ENCODE data around the gene WDR89. TPM values are rescaled to one million over a fixed set of nuclear protein-coding genes. Genes with fewer than 3 reads are reported as not detected.

The WDR89 gene
- total RNA-seq, 1 donor from 2014 or later: 6.3 TPM

GRCh38 chr14:63581491-63581890 is 60.2 kb downstream of the WDR89 start:
- H3K4me1 ChIP-seq: no peaks in the 10 kb centered on the region
- no peaks in the 10 kb centered on the region for H3K36me3 ChIP-seq
- no peak overlapping the region for H3K4me3 ChIP-seq
- no peak for TF ChIP-seq CTCF (IDR thresholded peaks at IDR 0.05; ENCODE audit: borderline replicate concordance)
- no peaks in the 10 kb centered on the region for H3K27me3 ChIP-seq (ENCODE audit: low read depth)
- H3K27ac ChIP-seq (replicated peaks): no peak overlapping the region
- no peaks in the 10 kb centered on the region for H3K9me3 ChIP-seq (replicated peaks)
- intact Hi-C loops (cut with micrococcal nuclease): no loop called here
- DNase-seq: no peak

- Histone ChIP-seq H3K4me3 (no peak overlapping the region), H3K27me3 (ENCODE audit: low read depth) (no peaks in the 10 kb centered on the region), H3K9me3 (replicated peaks) (no peaks in the 10 kb centered on the region), H3K4me1 (no peaks in the 10 kb centered on the region), H3K27ac (replicated peaks) (no peak overlapping the region), H3K36me3 (no peaks in the 10 kb centered on the region)
- no peak for TF ChIP-seq CTCF (IDR thresholded peaks at IDR 0.05; ENCODE audit: borderline replicate concordance)
- intact Hi-C loops (cut with micrococcal nuclease): no loop called here
- DNase-seq: no peak
Observed at GRCh38 chr14:63578300-63578699, 63.4 kb downstream of the WDR89 start.

GRCh38 chr14:63573581-63573980 is 68.1 kb downstream of the WDR89 start:
- DNase-seq: no peak
- Histone ChIP-seq H3K9me3 (replicated peaks) (no peaks in the 10 kb centered on the region), H3K36me3 (no peaks in the 10 kb centered on the region), H3K4me1 (no peaks in the 10 kb centered on the region), H3K27me3 (ENCODE audit: low read depth) (no peaks in the 10 kb centered on the region), H3K27ac (replicated peaks) (no peak overlapping the region), H3K4me3 (no peak overlapping the region)
- intact Hi-C loops (cut with micrococcal nuclease): no loop called here
- TF ChIP-seq CTCF (IDR thresholded peaks at IDR 0.05; ENCODE audit: borderline replicate concordance): no peak

- H3K27me3 ChIP-seq (ENCODE audit: low read depth): peaks cover 1% of the 10 kb centered on the region
- intact Hi-C loops (cut with micrococcal nuclease): no loop called here
- TF ChIP-seq CTCF (IDR thresholded peaks at IDR 0.05; ENCODE audit: borderline replicate concordance): no peak
- H3K4me1 ChIP-seq: no peaks in the 10 kb centered on the region
- no peaks in the 10 kb centered on the region for H3K9me3 ChIP-seq (replicated peaks)
- DNase-seq: no peak
- H3K27ac ChIP-seq (replicated peaks): no peak overlapping the region
- no peak overlapping the region for H3K4me3 ChIP-seq
- no peaks in the 10 kb centered on the region for H3K36me3 ChIP-seq
Observed at GRCh38 chr14:63565448-63565847, 76.2 kb downstream of the WDR89 start.

GRCh38 chr14:63564318-63564717 is 77.4 kb downstream of the WDR89 start:
- Histone ChIP-seq H3K4me1 (no peaks in the 10 kb centered on the region), H3K9me3 (replicated peaks) (no peaks in the 10 kb centered on the region), H3K4me3 (no peak overlapping the region), H3K36me3 (no peaks in the 10 kb centered on the region), H3K27ac (replicated peaks) (no peak overlapping the region), H3K27me3 (ENCODE audit: low read depth) (peaks cover 7% of the 10 kb centered on the region)
- TF ChIP-seq CTCF (IDR thresholded peaks at IDR 0.05; ENCODE audit: borderline replicate concordance): no peak
- DNase-seq: peak; percentile 18
- intact Hi-C loops (cut with micrococcal nuclease): no loop called here

Data from left ventricle myocardium inferior (tissue), 1 donor.